Diencephalon (tissue), 1 donor: Measurements from ENCODE around the gene EFTUD2. TPM values are rescaled to one million over a fixed set of nuclear protein-coding genes. Genes with fewer than 3 reads are reported as not detected.

Experiments used
- small RNA-seq: library from RNA; depleted of rRNA; stranded (forward); fragments of <200 nt; gene quantifications from one replicate; pipeline ENCODE3, GENCODE V24; 2014
- total RNA-seq: library from RNA; depleted of rRNA; stranded (reverse); fragments of >200 nt; gene quantifications from one replicate; pipeline ENCODE4 v1.2.3, GENCODE V29; 2014

Gene EFTUD2
- 101 TPM for total RNA-seq

GRCh38 chr17:44899074-44899782 lies at the start of gene EFTUD2:
EFTUD2 (minus strand) TSS chr17:44899445; CDS start chr17:44894521, 4,924 bp downstream.

GRCh38 chr17:44947461-44948314 lies 48.4 kb upstream of the EFTUD2 start, which contains the start of gene KIF18B:
KIF18B (minus strand) TSS chr17:44947773; CDS start chr17:44936344, 11,429 bp downstream.

GRCh38 chr17:44915321-44915726 lies 16.1 kb upstream of the EFTUD2 start, which contains the start of gene GFAP:
GFAP (minus strand) TSS chr17:44915500; CDS start chr17:44915486, 14 bp downstream.

GRCh38 chr17:44847586-44847985 lies 51.7 kb downstream of the EFTUD2 start, which contains the start of gene HIGD1B:
HIGD1B (plus strand) TSS chr17:44847883; CDS start chr17:44848153, 270 bp downstream.

GRCh38 chr17:44829523-44830358 lies 69.5 kb downstream of the EFTUD2 start, which contains the start of gene GJC1:
GJC1 (minus strand) TSS chr17:44830287; CDS start chr17:44805817, 24,470 bp downstream.

Small RNA genes within 50 kb of the gene (small RNA-seq; reads per million reads assigned to genes)
- gene CCDC103 (not detected), gene MIR6783 (not detected), gene RN7SL405P (not detected)

Other genes with a start within 250 kb of the EFTUD2 start
- gene MEIOC, start 243.0 kb downstream of the EFTUD2 start, total RNA-seq: not detected
- 43.8 TPM for gene CCDC43, start 209.7 kb downstream of the EFTUD2 start, total RNA-seq
- gene DBF4B, start 190.8 kb downstream of the EFTUD2 start, total RNA-seq: 5.8 TPM
- gene ADAM11, start 140.5 kb downstream of the EFTUD2 start, total RNA-seq: 19.8 TPM
- 31.4 TPM for gene GJC1, start 69.2 kb downstream of the EFTUD2 start, total RNA-seq
- 4.8 TPM for gene HIGD1B, start 51.6 kb downstream of the EFTUD2 start, total RNA-seq
- 1,198 TPM for gene GFAP, start 16.1 kb upstream of the EFTUD2 start, total RNA-seq
- 1.4 TPM for gene KIF18B, start 48.3 kb upstream of the EFTUD2 start, total RNA-seq
- gene C1QL1, start 68.9 kb upstream of the EFTUD2 start, total RNA-seq: 8.3 TPM
- 49.8 TPM for gene DCAKD, start 152.2 kb upstream of the EFTUD2 start, total RNA-seq
- 35.1 TPM for gene NMT1, start 161.9 kb upstream of the EFTUD2 start, total RNA-seq
- 14.1 TPM for gene PLCD3, start 233.1 kb upstream of the EFTUD2 start, total RNA-seq
- 3.5 TPM for gene ACBD4, start 236.2 kb upstream of the EFTUD2 start, total RNA-seq
- gene HEXIM1, start 249.0 kb upstream of the EFTUD2 start, total RNA-seq: 14.1 TPM